ENCODE measurements around the gene SLC17A1.

The SLC17A1 gene

DNA sequence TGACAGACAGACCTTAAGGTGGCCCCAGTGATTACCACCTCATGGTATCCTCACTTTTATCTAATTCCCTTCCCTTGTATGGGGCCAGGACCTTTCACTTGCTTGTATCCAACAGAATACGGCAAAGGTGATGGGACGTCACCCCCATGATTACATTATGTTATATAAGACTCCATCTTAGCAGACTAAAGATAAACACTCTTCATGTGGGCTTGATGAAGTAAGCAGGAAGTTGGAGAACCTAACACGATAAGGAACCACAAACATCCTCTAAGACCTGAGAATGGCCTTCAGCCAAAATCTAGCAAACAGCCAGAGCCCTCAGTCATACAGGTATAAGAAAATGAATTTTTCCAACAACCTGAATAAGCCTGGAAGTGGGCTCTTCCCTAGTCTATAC, 34.2 kb upstream of the SLC17A1 start:
- TF ChIP-seq, protein P1, sequence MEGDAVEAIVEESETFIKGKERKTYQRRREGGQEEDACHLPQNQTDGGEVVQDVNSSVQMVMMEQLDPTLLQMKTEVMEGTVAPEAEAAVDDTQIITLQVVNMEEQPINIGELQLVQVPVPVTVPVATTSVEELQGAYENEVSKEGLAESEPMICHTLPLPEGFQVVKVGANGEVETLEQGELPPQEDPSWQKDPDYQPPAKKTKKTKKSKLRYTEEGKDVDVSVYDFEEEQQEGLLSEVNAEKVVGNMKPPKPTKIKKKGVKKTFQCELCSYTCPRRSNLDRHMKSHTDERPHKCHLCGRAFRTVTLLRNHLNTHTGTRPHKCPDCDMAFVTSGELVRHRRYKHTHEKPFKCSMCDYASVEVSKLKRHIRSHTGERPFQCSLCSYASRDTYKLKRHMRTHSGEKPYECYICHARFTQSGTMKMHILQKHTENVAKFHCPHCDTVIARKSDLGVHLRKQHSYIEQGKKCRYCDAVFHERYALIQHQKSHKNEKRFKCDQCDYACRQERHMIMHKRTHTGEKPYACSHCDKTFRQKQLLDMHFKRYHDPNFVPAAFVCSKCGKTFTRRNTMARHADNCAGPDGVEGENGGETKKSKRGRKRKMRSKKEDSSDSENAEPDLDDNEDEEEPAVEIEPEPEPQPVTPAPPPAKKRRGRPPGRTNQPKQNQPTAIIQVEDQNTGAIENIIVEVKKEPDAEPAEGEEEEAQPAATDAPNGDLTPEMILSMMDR (IDR thresholded peaks at IDR 0.05; ENCODE audit: low read depth, low read length): no peak

DNA sequence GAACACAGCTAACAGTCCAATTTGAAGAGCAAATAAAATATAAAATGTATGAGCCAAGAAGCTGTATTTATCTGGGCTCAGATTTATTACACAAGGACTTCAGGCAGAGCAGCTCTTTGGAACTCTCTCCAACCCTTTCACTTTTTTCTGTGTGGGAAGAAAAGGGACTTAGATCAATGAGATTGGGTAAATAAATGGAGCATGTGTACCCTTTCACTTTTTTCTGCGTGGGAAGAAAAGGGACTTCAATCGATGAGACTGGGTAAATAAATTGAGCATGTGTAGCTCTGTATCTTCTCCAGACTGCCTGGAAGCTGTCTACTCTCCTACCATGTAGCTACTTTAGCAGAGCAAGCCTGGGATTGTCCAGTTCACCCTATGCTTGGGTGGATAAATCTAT, 31.5 kb upstream of the SLC17A1 start:
- Histone ChIP-seq H3K27me3 (ENCODE audit: insufficient read depth, low read depth, severe bottlenecking) (no peaks in the 10 kb centered on the region), H3K9me3 (ENCODE audit: severe bottlenecking) (no peaks in the 10 kb centered on the region), H3K27ac (no peak overlapping the region), H3K36me3 (no peaks in the 10 kb centered on the region), H3K4me3 (ENCODE audit: low read depth, low read length) (no peak overlapping the region)
- TF ChIP-seq, protein P1 (IDR thresholded peaks at IDR 0.05; ENCODE audit: low read depth, low read length): no peak
- no peak for DNase-seq

More for the DNA sequence above, 34.2 kb upstream of the SLC17A1 start:
- Histone ChIP-seq H3K27me3 (ENCODE audit: insufficient read depth, low read depth, severe bottlenecking) (no peaks in the 10 kb centered on the region), H3K9me3 (ENCODE audit: severe bottlenecking) (no peaks in the 10 kb centered on the region), H3K36me3 (no peaks in the 10 kb centered on the region), H3K4me3 (ENCODE audit: low read depth, low read length) (no peak overlapping the region), H3K27ac (no peak overlapping the region)
- DNase-seq: no peak

DNA sequence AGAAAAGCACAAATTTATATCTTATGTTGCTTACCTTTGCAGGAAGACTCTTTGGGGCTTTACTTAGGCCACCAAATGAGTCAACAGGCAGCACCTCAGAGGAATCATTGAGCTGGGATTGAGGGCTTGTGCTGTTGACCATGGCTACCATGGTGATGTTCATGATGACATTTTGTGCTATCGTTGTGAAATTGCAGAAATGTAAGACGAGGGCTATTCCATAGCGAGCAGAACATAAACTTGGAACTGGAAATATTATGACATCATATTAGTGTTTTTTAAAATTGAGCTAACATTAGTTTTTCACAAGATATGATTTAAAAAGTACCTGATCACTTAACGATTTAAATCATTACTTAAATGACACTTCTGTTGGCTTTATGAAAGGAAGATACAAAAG, 30.3 kb upstream of the SLC17A1 start:
- H3K9me3 ChIP-seq (ENCODE audit: severe bottlenecking): no peaks in the 10 kb centered on the region
- no peaks in the 10 kb centered on the region for H3K27me3 ChIP-seq (ENCODE audit: insufficient read depth, low read depth, severe bottlenecking)
- TF ChIP-seq, protein P1 (IDR thresholded peaks at IDR 0.05; ENCODE audit: low read depth, low read length): no peak
- no peaks in the 10 kb centered on the region for H3K36me3 ChIP-seq
- no peak overlapping the region for H3K4me3 ChIP-seq (ENCODE audit: low read depth, low read length)
- DNase-seq: no peak
- no peak overlapping the region for H3K27ac ChIP-seq

DNA sequence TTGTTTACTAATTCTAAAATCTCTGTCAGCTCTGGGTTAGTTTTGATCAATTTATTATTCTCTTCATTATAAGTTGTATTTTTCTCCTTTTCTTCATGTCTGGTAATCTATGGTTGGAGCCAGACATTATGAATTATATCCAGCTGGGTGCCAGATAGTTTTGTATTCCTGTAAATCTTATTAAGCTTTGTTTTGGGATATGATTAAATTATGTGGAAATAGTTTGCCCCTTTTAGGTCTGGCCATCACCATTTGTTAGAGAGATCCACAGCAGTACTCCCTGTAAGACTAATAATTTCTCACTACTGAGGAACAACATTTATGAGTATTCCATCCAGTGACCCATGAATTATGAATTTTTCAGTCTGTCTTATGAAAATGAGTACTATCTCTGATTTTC, 20.9 kb upstream of the SLC17A1 start:
- Histone ChIP-seq H3K36me3 (no peaks in the 10 kb centered on the region), H3K27ac (no peak overlapping the region), H3K4me3 (ENCODE audit: low read depth, low read length) (no peak overlapping the region), H3K9me3 (ENCODE audit: severe bottlenecking) (no peaks in the 10 kb centered on the region), H3K27me3 (ENCODE audit: insufficient read depth, low read depth, severe bottlenecking) (no peaks in the 10 kb centered on the region)
- TF ChIP-seq, protein P1 (IDR thresholded peaks at IDR 0.05; ENCODE audit: low read depth, low read length): no peak
- DNase-seq: no peak

DNA sequence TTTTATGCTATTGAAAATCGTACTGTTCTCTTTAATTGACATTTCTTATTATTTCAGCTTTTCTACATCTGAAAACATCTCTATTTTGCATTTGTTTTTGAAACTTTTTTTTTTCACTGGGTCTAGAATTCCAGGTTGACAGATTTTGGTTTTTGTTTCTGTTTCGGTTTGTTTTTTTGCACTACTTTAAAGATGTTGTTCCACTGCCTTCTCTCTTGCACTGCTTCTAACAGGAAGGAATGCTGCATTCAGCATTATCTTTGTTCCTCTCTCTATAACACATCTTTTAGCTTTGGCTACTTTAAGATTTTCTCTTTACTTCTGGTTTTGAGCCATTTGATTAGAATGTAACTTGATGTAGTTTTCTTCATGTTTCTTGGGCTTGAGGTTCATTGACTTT, 20.1 kb upstream of the SLC17A1 start:
- Histone ChIP-seq H3K27ac (no peak overlapping the region), H3K27me3 (ENCODE audit: insufficient read depth, low read depth, severe bottlenecking) (no peaks in the 10 kb centered on the region), H3K36me3 (no peaks in the 10 kb centered on the region), H3K4me3 (ENCODE audit: low read depth, low read length) (no peak overlapping the region), H3K9me3 (ENCODE audit: severe bottlenecking) (no peaks in the 10 kb centered on the region)
- DNase-seq: no peak
- TF ChIP-seq, protein P1 (IDR thresholded peaks at IDR 0.05; ENCODE audit: low read depth, low read length): no peak

DNA sequence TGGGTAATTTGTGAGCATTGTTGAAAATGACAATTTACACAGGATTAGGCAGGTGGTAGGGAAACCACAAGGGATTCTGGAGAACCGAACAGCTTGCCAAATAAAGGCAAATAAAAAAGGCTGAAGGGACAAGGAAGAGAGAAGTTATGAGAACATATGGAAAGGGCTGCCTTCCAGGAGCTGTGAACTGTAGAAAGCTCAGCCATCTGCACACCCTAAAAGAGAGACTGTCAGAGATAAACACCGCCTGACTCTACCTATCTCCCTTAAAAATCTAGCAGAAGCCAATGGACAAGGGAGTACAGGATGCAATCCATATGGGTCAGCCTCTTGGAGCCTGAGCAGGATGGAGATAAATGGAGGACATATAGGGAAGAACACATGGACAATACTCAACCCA, 12.7 kb upstream of the SLC17A1 start:
- no peaks in the 10 kb centered on the region for H3K36me3 ChIP-seq
- DNase-seq: no peak

More for the DNA sequence above, 12.7 kb upstream of the SLC17A1 start:
- Histone ChIP-seq H3K27ac (no peak overlapping the region), H3K9me3 (ENCODE audit: severe bottlenecking) (peaks cover 2% of the 10 kb centered on the region), H3K4me3 (ENCODE audit: low read depth, low read length) (no peak overlapping the region), H3K27me3 (ENCODE audit: insufficient read depth, low read depth, severe bottlenecking) (no peaks in the 10 kb centered on the region)
- TF ChIP-seq, protein P1 (IDR thresholded peaks at IDR 0.05; ENCODE audit: low read depth, low read length): no peak
